HepG2 (cell line): ENCODE results near the gene PRM3. TPM values are rescaled to one million over a fixed set of nuclear protein-coding genes. Genes with fewer than 3 reads are reported as not detected.

Experiments used
- AGO2 ChIP-seq: fragments of 200-400 bp; formaldehyde crosslinking; optimal IDR thresholded peaks from 2 replicates; pipeline ENCODE3; 2017; ENCODE audit warnings: mild to moderate bottlenecking, low read depth, low read length, moderate library complexity
- BATF2 ChIP-seq: sonication (generic); formaldehyde crosslinking; IDR thresholded peaks from 2 replicates; pipeline ENCODE4 v1.8.0; 2022; ENCODE audit warnings: mild to moderate bottlenecking, missing genetic modification reagents, moderate library complexity
- JUNB ChIP-seq: sonication (generic); formaldehyde crosslinking; IDR thresholded peaks from 2 replicates; pipeline ENCODE4 v1.8.0; 2022; ENCODE audit warnings: missing genetic modification reagents, mild to moderate bottlenecking, borderline replicate concordance
- MED13 ChIP-seq: sonication (generic); formaldehyde crosslinking; IDR thresholded peaks from 2 replicates; pipeline ENCODE4 v1.5.0; 2020; ENCODE audit warnings: missing genetic modification reagents
- NFYB ChIP-seq: sonication (generic); formaldehyde crosslinking; IDR thresholded peaks from 2 replicates; pipeline ENCODE4 v1.4.0; 2020; ENCODE audit warnings: missing genetic modification reagents
- PITX1 ChIP-seq: sonication (generic); formaldehyde crosslinking; IDR thresholded peaks from 2 replicates; pipeline ENCODE4 v1.5.1; 2020; ENCODE audit warnings: mild to moderate bottlenecking, missing genetic modification reagents
- POLR2AphosphoS2 ChIP-seq: IDR thresholded peaks from 2 replicates; pipeline ENCODE4 v1.6.1; 2011; ENCODE audit warnings: low read depth, low read length, improper control_type of control experiment
- RNF2 ChIP-seq: fragments of 450-650 bp; conservative IDR thresholded peaks from 2 replicates; pipeline ENCODE4 v1.6.1; 2016; ENCODE audit warnings: low read depth
- ZBTB7B ChIP-seq: sonication (generic); formaldehyde crosslinking; IDR thresholded peaks from 2 replicates; pipeline ENCODE4 v1.4.0; 2020; ENCODE audit warnings: missing genetic modification reagents
- ZNF136 ChIP-seq: sonication (generic); formaldehyde crosslinking; IDR thresholded peaks from 2 replicates; pipeline ENCODE4 v1.8.1; 2022; ENCODE audit warnings: low read depth, mild to moderate bottlenecking, moderate library complexity, missing genetic modification reagents
- ZNF672 ChIP-seq: sonication (generic); formaldehyde crosslinking; IDR thresholded peaks from 2 replicates; pipeline ENCODE4 v1.8.1; 2022; ENCODE audit warnings: missing genetic modification reagents
- ZNF788 ChIP-seq: sonication (generic); formaldehyde crosslinking; IDR thresholded peaks from 2 replicates; pipeline ENCODE4 v1.5.0; 2020; ENCODE audit warnings: mild to moderate bottlenecking, missing genetic modification reagents, borderline replicate concordance
- ZSCAN25 ChIP-seq: sonication (generic); formaldehyde crosslinking; IDR thresholded peaks from 2 replicates; pipeline ENCODE4 v1.8.0; 2022; ENCODE audit warnings: mild to moderate bottlenecking, missing genetic modification reagents
- polyA plus RNA-seq, 8 experiments: library from polyadenylated mRNA; depleted of rRNA in 3 of 8; stranded (reverse) in 7 of 8; unstranded in 1 of 8; fragments of >200 nt; fragmentation: Illumina TruSeq in 4 of 8; extraction: Trizol in 4 of 8; gene quantifications; 2 replicates each; pipeline versions ENCODE4 v1.2.1 to v1.2.3, GENCODE V29; 2011 to 2016; ENCODE audit warnings: low read depth in 4 of 8, missing spikeins in 1 of 8, mixed read lengths in 1 of 8; ENCODE audit not compliant: insufficient read depth in 1 of 8
- total RNA-seq, 5 experiments: library from RNA; depleted of rRNA; stranded (reverse); fragments of >200 nt; fragmentation: Illumina TruSeq; extraction: Trizol; gene quantifications; 2 replicates each; pipeline ENCODE4 v1.2.3, GENCODE V29; 2016; ENCODE audit warnings: low read depth in 1 of 5
- TF ChIP-seq, protein P1 (sequence below): sonication (generic); formaldehyde crosslinking; IDR thresholded peaks from 2 replicates; pipeline ENCODE4 v1.8.0; 2022; ENCODE audit warnings: mild to moderate bottlenecking, missing genetic modification reagents, borderline replicate concordance
- TF ChIP-seq, protein P2 (sequence below): sonication (generic); formaldehyde crosslinking; IDR thresholded peaks from one replicate; pipeline ENCODE4 v1.5.1; 2020; ENCODE audit warnings: mild to moderate bottlenecking, missing genetic modification reagents; ENCODE audit errors: not compliant biosample characterization
- TF ChIP-seq, protein P3 (sequence below): sonication (generic); formaldehyde crosslinking; conservative IDR thresholded peaks from 2 replicates; pipeline ENCODE4 v1.4.0; 2020; ENCODE audit warnings: missing genetic modification reagents
- TF ChIP-seq, protein P4 (sequence below): sonication (generic); formaldehyde crosslinking; IDR thresholded peaks from 2 replicates; pipeline ENCODE4 v1.8.0; 2022; ENCODE audit warnings: missing genetic modification reagents, mild to moderate bottlenecking, borderline replicate concordance

The PRM3 gene
- total and polyA plus RNA-seq, 2 of the 13 experiments (the other 11 are each of a cell fraction or from before 2014, with no cell fraction given), result not detected

DNA sequence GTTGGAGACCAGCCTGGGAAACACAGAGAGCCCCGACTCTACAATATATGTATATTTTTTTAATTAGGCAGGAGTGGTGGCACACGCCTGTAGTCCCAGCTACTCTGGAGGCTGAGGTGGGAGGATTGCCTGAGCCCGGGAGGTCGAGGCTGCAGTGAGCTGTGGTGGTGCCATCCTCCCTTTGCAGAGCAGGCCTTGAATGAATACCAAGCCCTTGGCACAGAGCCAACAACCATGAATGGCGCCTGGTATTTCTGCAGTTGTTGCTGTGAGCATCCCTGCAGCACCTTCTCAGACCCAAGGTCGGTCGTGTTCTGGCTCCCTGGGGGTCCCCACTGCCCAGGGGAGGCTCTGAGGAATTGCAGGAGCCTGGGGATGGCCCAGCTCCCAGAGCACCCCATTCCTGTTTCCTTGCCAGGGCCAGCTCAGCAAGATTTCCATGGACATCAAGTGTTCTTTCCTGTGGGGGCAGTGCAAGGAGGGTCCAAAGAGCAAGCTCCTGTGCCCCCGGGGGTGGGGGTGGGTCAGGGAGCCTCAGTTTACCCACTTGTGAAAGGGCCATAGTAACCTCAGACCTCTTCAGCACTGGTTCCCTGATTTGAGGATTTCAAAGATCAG lies 46.2 kb upstream of the PRM3 start (continued):
- TF ChIP-seq BATF2 (CRISPR knock-in tag), result no peak
- TF ChIP-seq ZNF136 (CRISPR knock-in tag), result no peak
- TF ChIP-seq MED13 (CRISPR knock-in tag), result no peak
- TF ChIP-seq, protein P1, sequence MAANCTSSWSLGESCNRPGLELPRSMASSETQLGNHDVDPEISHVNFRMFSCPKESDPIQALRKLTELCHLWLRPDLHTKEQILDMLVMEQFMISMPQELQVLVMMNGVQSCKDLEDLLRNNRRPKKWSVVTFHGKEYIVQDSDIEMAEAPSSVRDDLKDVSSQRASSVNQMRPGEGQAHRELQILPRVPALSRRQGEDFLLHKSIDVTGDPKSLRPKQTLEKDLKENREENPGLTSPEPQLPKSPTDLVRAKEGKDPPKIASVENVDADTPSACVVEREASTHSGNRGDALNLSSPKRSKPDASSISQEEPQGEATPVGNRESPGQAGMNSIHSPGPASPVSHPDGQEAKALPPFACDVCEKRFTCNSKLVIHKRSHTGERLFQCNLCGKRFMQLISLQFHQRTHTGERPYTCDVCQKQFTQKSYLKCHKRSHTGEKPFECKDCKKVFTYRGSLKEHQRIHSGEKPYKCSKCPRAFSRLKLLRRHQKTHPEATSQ, result no peak
- TF ChIP-seq, protein P2, sequence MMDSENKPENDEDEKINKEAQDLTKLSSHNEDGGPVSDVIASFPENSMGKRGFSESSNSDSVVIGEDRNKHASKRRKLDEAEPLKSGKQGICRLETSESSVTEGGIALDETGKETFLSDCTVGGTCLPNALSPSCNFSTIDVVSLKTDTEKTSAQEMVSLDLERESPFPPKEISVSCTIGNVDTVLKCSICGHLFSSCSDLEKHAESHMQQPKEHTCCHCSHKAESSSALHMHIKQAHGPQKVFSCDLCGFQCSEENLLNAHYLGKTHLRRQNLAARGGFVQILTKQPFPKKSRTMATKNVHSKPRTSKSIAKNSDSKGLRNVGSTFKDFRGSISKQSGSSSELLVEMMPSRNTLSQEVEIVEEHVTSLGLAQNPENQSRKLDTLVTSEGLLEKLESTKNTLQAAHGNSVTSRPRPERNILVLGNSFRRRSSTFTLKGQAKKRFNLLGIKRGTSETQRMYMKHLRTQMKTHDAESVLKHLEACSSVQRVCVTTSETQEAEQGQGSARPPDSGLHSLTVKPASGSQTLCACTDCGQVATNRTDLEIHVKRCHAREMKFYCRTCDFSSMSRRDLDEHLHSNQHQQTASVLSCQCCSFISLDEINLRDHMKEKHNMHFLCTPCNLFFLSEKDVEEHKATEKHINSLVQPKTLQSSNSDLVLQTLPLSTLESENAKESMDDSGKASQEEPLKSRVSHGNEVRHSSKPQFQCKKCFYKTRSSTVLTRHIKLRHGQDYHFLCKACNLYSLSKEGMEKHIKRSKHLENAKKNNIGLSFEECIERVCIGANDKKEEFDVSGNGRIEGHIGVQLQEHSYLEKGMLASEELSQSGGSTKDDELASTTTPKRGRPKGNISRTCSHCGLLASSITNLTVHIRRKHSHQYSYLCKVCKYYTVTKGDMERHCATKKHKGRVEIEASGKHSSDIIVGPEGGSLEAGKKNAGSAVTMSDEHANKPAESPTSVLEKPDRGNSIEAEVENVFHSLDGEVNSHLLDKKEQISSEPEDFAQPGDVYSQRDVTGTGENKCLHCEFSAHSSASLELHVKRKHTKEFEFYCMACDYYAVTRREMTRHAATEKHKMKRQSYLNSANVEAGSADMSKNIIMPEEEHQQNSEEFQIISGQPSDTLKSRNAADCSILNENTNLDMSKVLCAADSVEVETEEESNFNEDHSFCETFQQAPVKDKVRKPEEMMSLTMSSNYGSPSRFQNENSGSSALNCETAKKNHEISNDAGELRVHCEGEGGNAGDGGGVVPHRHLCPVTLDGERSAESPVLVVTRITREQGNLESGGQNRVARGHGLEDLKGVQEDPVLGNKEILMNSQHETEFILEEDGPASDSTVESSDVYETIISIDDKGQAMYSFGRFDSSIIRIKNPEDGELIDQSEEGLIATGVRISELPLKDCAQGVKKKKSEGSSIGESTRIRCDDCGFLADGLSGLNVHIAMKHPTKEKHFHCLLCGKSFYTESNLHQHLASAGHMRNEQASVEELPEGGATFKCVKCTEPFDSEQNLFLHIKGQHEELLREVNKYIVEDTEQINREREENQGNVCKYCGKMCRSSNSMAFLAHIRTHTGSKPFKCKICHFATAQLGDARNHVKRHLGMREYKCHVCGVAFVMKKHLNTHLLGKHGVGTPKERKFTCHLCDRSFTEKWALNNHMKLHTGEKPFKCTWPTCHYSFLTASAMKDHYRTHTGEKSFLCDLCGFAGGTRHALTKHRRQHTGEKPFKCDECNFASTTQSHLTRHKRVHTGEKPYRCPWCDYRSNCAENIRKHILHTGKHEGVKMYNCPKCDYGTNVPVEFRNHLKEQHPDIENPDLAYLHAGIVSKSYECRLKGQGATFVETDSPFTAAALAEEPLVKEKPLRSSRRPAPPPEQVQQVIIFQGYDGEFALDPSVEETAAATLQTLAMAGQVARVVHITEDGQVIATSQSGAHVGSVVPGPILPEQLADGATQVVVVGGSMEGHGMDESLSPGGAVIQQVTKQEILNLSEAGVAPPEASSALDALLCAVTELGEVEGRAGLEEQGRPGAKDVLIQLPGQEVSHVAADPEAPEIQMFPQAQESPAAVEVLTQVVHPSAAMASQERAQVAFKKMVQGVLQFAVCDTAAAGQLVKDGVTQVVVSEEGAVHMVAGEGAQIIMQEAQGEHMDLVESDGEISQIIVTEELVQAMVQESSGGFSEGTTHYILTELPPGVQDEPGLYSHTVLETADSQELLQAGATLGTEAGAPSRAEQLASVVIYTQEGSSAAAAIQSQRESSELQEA, result no peak
- TF ChIP-seq POLR2AphosphoS2, result no peak
- TF ChIP-seq ZNF788, result no peak
- TF ChIP-seq ZSCAN25 (CRISPR knock-in tag), result no peak
- no peak for TF ChIP-seq ZBTB7B (CRISPR knock-in tag)
- TF ChIP-seq, protein P3, sequence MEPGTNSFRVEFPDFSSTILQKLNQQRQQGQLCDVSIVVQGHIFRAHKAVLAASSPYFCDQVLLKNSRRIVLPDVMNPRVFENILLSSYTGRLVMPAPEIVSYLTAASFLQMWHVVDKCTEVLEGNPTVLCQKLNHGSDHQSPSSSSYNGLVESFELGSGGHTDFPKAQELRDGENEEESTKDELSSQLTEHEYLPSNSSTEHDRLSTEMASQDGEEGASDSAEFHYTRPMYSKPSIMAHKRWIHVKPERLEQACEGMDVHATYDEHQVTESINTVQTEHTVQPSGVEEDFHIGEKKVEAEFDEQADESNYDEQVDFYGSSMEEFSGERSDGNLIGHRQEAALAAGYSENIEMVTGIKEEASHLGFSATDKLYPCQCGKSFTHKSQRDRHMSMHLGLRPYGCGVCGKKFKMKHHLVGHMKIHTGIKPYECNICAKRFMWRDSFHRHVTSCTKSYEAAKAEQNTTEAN, result no peak
- no peak for TF ChIP-seq RNF2
- no peak for TF ChIP-seq ZNF672 (CRISPR knock-in tag)
- no peak for TF ChIP-seq NFYB (CRISPR knock-in tag)
- TF ChIP-seq, protein P4, sequence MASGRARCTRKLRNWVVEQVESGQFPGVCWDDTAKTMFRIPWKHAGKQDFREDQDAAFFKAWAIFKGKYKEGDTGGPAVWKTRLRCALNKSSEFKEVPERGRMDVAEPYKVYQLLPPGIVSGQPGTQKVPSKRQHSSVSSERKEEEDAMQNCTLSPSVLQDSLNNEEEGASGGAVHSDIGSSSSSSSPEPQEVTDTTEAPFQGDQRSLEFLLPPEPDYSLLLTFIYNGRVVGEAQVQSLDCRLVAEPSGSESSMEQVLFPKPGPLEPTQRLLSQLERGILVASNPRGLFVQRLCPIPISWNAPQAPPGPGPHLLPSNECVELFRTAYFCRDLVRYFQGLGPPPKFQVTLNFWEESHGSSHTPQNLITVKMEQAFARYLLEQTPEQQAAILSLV (CRISPR knock-in tag), result no peak
- TF ChIP-seq JUNB (CRISPR knock-in tag), result no peak
- TF ChIP-seq AGO2, result no peak
- TF ChIP-seq PITX1, result no peak
